ENCODE results near the gene CPEB2. TPM values are rescaled to one million over a fixed set of nuclear protein-coding genes. Genes with fewer than 3 reads are reported as not detected.

CPEB2 gene
- total RNA-seq, 1 experiment from 2014 or later = 3.3 TPM

- no peaks in the 10 kb centered on the region for H3K4me1 Mint-ChIP-seq
- ChIA-PET POLR2A (no interaction called here), CTCF (no interaction called here)
- TF ChIP-seq ZNF396 (CRISPR knock-in tag; IDR thresholded peaks at IDR 0.05; ENCODE audit: borderline replicate concordance) (no peak), NFE2L1 (CRISPR knock-in tag; IDR thresholded peaks at IDR 0.05) (no peak), EMX1 (CRISPR knock-in tag; IDR thresholded peaks at IDR 0.05) (no peak), HMGXB4 (CRISPR knock-in tag; IDR thresholded peaks at IDR 0.05) (no peak), ETV6 (CRISPR knock-in tag; IDR thresholded peaks at IDR 0.05) (no peak), NFATC4 (CRISPR knock-in tag; IDR thresholded peaks at IDR 0.05) (no peak), SMAD3 (CRISPR knock-in tag; IDR thresholded peaks at IDR 0.05; ENCODE audit: borderline replicate concordance) (no peak), MXD4 (CRISPR knock-in tag; IDR thresholded peaks at IDR 0.05; ENCODE audit: borderline replicate concordance) (no peak), ZBTB21 (CRISPR knock-in tag; IDR thresholded peaks at IDR 0.05; ENCODE audit: borderline replicate concordance) (no peak), NFYB (CRISPR knock-in tag; conservative IDR thresholded peaks at IDR 0.05; ENCODE audit: low read depth) (no peak), ZNF263 (CRISPR knock-in tag; IDR thresholded peaks at IDR 0.05; ENCODE audit: low read depth) (no peak), FOXK1 (CRISPR knock-in tag; IDR thresholded peaks at IDR 0.05) (no peak), GTF2I (CRISPR knock-in tag; conservative IDR thresholded peaks at IDR 0.05) (no peak)
- TF ChIP-seq, protein P1, sequence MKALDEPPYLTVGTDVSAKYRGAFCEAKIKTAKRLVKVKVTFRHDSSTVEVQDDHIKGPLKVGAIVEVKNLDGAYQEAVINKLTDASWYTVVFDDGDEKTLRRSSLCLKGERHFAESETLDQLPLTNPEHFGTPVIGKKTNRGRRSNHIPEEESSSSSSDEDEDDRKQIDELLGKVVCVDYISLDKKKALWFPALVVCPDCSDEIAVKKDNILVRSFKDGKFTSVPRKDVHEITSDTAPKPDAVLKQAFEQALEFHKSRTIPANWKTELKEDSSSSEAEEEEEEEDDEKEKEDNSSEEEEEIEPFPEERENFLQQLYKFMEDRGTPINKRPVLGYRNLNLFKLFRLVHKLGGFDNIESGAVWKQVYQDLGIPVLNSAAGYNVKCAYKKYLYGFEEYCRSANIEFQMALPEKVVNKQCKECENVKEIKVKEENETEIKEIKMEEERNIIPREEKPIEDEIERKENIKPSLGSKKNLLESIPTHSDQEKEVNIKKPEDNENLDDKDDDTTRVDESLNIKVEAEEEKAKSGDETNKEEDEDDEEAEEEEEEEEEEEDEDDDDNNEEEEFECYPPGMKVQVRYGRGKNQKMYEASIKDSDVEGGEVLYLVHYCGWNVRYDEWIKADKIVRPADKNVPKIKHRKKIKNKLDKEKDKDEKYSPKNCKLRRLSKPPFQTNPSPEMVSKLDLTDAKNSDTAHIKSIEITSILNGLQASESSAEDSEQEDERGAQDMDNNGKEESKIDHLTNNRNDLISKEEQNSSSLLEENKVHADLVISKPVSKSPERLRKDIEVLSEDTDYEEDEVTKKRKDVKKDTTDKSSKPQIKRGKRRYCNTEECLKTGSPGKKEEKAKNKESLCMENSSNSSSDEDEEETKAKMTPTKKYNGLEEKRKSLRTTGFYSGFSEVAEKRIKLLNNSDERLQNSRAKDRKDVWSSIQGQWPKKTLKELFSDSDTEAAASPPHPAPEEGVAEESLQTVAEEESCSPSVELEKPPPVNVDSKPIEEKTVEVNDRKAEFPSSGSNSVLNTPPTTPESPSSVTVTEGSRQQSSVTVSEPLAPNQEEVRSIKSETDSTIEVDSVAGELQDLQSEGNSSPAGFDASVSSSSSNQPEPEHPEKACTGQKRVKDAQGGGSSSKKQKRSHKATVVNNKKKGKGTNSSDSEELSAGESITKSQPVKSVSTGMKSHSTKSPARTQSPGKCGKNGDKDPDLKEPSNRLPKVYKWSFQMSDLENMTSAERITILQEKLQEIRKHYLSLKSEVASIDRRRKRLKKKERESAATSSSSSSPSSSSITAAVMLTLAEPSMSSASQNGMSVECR (CRISPR knock-in tag; IDR thresholded peaks at IDR 0.05; ENCODE audit: borderline replicate concordance) = no peak
- TF ChIP-seq, protein P2, sequence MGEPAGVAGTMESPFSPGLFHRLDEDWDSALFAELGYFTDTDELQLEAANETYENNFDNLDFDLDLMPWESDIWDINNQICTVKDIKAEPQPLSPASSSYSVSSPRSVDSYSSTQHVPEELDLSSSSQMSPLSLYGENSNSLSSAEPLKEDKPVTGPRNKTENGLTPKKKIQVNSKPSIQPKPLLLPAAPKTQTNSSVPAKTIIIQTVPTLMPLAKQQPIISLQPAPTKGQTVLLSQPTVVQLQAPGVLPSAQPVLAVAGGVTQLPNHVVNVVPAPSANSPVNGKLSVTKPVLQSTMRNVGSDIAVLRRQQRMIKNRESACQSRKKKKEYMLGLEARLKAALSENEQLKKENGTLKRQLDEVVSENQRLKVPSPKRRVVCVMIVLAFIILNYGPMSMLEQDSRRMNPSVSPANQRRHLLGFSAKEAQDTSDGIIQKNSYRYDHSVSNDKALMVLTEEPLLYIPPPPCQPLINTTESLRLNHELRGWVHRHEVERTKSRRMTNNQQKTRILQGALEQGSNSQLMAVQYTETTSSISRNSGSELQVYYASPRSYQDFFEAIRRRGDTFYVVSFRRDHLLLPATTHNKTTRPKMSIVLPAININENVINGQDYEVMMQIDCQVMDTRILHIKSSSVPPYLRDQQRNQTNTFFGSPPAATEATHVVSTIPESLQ (CRISPR knock-in tag; IDR thresholded peaks at IDR 0.05) = no peak
- TF ChIP-seq, protein P3, sequence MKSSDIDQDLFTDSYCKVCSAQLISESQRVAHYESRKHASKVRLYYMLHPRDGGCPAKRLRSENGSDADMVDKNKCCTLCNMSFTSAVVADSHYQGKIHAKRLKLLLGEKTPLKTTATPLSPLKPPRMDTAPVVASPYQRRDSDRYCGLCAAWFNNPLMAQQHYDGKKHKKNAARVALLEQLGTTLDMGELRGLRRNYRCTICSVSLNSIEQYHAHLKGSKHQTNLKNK (CRISPR knock-in tag; IDR thresholded peaks at IDR 0.05) = no peak
- TF ChIP-seq, protein P4, sequence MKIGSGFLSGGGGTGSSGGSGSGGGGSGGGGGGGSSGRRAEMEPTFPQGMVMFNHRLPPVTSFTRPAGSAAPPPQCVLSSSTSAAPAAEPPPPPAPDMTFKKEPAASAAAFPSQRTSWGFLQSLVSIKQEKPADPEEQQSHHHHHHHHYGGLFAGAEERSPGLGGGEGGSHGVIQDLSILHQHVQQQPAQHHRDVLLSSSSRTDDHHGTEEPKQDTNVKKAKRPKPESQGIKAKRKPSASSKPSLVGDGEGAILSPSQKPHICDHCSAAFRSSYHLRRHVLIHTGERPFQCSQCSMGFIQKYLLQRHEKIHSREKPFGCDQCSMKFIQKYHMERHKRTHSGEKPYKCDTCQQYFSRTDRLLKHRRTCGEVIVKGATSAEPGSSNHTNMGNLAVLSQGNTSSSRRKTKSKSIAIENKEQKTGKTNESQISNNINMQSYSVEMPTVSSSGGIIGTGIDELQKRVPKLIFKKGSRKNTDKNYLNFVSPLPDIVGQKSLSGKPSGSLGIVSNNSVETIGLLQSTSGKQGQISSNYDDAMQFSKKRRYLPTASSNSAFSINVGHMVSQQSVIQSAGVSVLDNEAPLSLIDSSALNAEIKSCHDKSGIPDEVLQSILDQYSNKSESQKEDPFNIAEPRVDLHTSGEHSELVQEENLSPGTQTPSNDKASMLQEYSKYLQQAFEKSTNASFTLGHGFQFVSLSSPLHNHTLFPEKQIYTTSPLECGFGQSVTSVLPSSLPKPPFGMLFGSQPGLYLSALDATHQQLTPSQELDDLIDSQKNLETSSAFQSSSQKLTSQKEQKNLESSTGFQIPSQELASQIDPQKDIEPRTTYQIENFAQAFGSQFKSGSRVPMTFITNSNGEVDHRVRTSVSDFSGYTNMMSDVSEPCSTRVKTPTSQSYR (CRISPR knock-in tag; IDR thresholded peaks at IDR 0.05) = no peak
- TF ChIP-seq, protein P5, sequence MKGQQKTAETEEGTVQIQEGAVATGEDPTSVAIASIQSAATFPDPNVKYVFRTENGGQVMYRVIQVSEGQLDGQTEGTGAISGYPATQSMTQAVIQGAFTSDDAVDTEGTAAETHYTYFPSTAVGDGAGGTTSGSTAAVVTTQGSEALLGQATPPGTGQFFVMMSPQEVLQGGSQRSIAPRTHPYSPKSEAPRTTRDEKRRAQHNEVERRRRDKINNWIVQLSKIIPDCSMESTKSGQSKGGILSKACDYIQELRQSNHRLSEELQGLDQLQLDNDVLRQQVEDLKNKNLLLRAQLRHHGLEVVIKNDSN (CRISPR knock-in tag; IDR thresholded peaks at IDR 0.05) = no peak
- H3K36me3 Mint-ChIP-seq = peaks cover 4% of the 10 kb centered on the region
- no peak overlapping the region for H3K27ac Mint-ChIP-seq
- no peaks in the 10 kb centered on the region for H3K27me3 Mint-ChIP-seq (ENCODE audit: low read depth)
- DNase-seq (ENCODE audit: low spot score) (no peak), ATAC-seq (no peak)
- no peak overlapping the region for H3K4me3 Mint-ChIP-seq
- H3K9me3 Mint-ChIP-seq = peaks cover 9% of the 10 kb centered on the region
Observed at GRCh38 chr4:15054541-15054940, 52.3 kb downstream of the CPEB2 start.
